Measurements from ENCODE around the gene HKDC1. TPM values are rescaled to one million over a fixed set of nuclear protein-coding genes. Genes with fewer than 3 reads are reported as not detected.

HKDC1 gene
- polyA plus RNA-seq, 1 of the 3 experiments (the other 2 are of a cell fraction): 0.10 TPM

- TF ChIP-seq GATA2 (CRISPR knock-in tag; IDR thresholded peaks at IDR 0.05) (no peak), GABPA (IDR thresholded peaks at IDR 0.05; ENCODE audit: low read depth) (no peak), MEF2A (IDR thresholded peaks at IDR 0.05; ENCODE audit: borderline replicate concordance, low read depth) (no peak), ELF1 (IDR thresholded peaks at IDR 0.05) (no peak), NFIC (IDR thresholded peaks at IDR 0.05; ENCODE audit: borderline replicate concordance) (no peak), REST (IDR thresholded peaks at IDR 0.05; ENCODE audit: low read depth, low read length) (no peak), RFX5 (IDR thresholded peaks at IDR 0.05; ENCODE audit: low read length) (no peak), TAF1 (IDR thresholded peaks at IDR 0.05; ENCODE audit: borderline replicate concordance, low read depth, low read length) (no peak), FOSL2 (IDR thresholded peaks at IDR 0.05; ENCODE audit: borderline replicate concordance, low read depth) (no peak), RCOR1 (IDR thresholded peaks at IDR 0.05; ENCODE audit: low read length) (no peak), NRF1 (IDR thresholded peaks at IDR 0.05; ENCODE audit: low read depth, low read length) (no peak), USF2 (IDR thresholded peaks at IDR 0.05; ENCODE audit: borderline replicate concordance, low read depth, low read length) (no peak), IRF3 (IDR thresholded peaks at IDR 0.05; ENCODE audit: low read depth, low read length) (no peak), ZBTB33 (IDR thresholded peaks at IDR 0.05; ENCODE audit: borderline replicate concordance, low read depth) (no peak), POLR2AphosphoS5 (IDR thresholded peaks at IDR 0.05; ENCODE audit: low read depth, low read length) (no peak), RXRA (IDR thresholded peaks at IDR 0.05; ENCODE audit: borderline replicate concordance, low read depth) (no peak), EP300 (IDR thresholded peaks at IDR 0.05; ENCODE audit: borderline replicate concordance in 1 of 2, low read depth in 1 of 2, low read length in 1 of 2) (no peak), RAD21 (IDR thresholded peaks at IDR 0.05; ENCODE audit: low read length) (no peak), CTCF (IDR thresholded peaks at IDR 0.05) (no peak), SMC3 (IDR thresholded peaks at IDR 0.05; ENCODE audit: low read depth, low read length) (no peak)
- no peaks in the 10 kb centered on the region for H3K27me3 ChIP-seq (ENCODE audit: insufficient read depth)
- DNase-seq: no peak
- peaks cover 33 to 36% of the 10 kb centered on the region in 2 experiments for H3K36me3 ChIP-seq (replicated peaks in 1 of 2; ENCODE audit: control insufficient read depth in 1 of 2, insufficient read depth in 2 of 2, low read length in 1 of 2)
- H3K4me1 ChIP-seq (ENCODE audit: control insufficient read depth in 1 of 2, insufficient read depth in 2 of 2, low read depth in 1 of 2, low read length in 1 of 2): no peaks in the 10 kb centered on the region
- H3K27ac ChIP-seq (ENCODE audit: low read depth in 2 of 2, low read length in 1 of 2): no peak overlapping the region
- H3K4me3 ChIP-seq (ENCODE audit: low read depth in 2 of 2, low read length in 1 of 2): no peak overlapping the region
- no peaks in the 10 kb centered on the region for H3F3A ChIP-seq (replicated peaks; ENCODE audit: insufficient read depth)
- no peaks in the 10 kb centered on the region for H4K20me1 ChIP-seq (ENCODE audit: insufficient read depth)
- ChIA-PET POLR2A (interaction anchor here (1.0 kb wide), 1 partner anchor 29 kb away, joined by 4 read pairs; the partner anchor contains the start of gene SUPV3L1), CTCF (interaction anchor here (1.1 kb wide), 1 partner anchor 38 kb away, joined by 3 read pairs; no protein-coding TSS in a partner anchor)
- no peaks in the 10 kb centered on the region for H3K9me2 ChIP-seq
- WGBS (ENCODE audit: low lambda C conversion rate): 93% methylated on average over 6 of the region's 6 CpGs
- H2AFZ ChIP-seq (ENCODE audit: low read depth): no peak overlapping the region
- no peak overlapping the region for H3K9ac ChIP-seq
- H3K79me2 ChIP-seq (ENCODE audit: insufficient read depth): no peaks in the 10 kb centered on the region
- H3K9me3 ChIP-seq: no peaks in the 10 kb centered on the region
- H3K4me2 ChIP-seq: no peak overlapping the region
These were observed 11.4 kb upstream of the HKDC1 start for GRCh38 chr10:69208761-69209160.

Measured in SK-N-SH (cell line).